Activated T-cell treated with anti-CD3 and anti-CD28 coated beads, Interleukin-2, amount 50 U/mL, for 1 hour (primary cell): ENCODE data around the gene NKAIN4.

Source experiments
- DNase-seq: peaks from one replicate; pipeline ENCODE4 v3.0.0-alpha.2; 2020

The NKAIN4 gene

DNA sequence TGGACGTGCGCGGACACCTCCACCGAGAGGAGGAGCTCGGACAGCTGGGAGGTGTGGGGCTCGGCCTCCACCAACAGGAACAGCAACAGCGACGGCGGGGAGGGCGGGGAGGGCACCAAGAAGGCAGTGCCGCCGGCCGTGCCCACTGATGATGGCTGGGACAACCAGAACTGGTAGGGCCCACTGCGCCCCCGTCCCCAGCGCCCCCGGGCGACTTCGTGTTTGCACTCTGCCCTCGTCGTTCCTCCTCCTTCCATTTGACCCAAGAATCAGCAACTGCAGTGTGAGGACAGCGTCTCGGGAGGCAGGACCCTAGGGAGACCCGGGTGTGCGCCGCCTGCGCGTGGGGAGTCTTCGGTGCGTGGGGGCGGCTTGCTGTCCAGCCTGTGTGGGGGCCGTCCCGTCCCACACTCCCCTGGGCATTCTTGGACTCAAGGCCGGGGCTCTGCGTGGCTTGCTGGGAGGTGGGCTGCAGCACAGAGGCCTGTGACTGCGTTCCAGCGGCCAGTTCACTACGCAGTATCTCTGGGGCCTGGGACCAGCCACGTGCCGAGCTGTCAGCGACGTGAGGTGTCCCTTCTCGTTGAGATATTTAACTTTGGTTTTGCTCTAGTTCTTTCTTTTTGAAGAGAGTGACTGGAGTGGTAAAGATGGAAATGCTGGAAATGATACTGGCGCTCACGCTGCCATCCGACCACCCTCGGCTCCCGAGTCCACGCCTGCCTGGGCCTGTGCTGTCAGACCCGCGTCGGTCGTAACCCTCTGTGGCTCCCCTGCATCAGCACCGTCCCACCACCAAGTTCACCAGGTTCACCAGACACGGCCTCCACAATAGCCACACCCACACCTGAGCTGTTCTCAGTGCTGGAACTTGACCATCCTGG is 33.7 kb upstream of the NKAIN4 start:
- DNase-seq = no peak

DNA sequence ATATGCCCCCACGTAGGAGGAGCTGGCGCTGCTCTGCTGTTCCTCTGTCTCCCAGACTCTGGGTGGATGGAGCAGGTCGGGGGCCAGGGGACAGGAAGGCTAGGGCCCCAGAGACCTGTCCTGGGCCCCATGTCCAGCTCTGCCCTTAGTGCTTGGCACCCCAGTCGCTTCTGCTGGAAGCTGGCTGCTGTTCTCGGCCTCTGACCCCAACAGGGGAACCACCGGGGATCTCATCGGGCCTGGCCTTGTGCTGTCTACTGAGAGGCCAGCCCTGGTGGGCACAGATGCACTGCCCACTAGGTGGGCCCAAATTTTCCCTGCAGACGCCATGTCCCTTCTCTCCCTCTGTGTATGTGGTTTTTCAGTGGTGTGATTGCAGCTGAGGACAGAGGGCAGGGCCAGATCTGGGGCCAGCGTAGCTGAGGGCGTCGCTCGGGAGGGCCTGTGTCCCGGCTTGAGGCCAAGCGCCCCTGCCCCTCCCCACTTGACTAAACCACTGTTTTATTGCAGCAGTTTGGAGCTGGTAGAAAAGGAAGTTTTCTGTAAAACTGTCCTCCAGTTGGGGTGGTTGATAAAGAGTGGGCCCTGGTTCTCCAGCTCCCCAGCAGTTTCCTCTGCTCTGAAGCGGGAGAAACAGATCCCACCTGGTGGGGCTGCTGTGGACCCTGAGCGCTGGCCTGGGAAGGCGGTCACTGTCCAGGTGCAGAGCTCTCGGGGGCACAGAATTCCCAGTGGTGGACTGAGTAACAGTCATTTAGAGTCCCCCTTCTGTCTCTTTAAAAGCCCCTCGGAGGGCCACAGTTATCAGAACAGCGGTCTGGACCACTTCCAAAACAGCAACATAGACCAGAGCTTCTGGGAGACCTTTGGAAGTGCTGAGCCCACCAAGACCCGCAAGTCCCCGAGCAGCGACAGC is 32.8 kb upstream of the NKAIN4 start:
- DNase-seq = no peak

DNA sequence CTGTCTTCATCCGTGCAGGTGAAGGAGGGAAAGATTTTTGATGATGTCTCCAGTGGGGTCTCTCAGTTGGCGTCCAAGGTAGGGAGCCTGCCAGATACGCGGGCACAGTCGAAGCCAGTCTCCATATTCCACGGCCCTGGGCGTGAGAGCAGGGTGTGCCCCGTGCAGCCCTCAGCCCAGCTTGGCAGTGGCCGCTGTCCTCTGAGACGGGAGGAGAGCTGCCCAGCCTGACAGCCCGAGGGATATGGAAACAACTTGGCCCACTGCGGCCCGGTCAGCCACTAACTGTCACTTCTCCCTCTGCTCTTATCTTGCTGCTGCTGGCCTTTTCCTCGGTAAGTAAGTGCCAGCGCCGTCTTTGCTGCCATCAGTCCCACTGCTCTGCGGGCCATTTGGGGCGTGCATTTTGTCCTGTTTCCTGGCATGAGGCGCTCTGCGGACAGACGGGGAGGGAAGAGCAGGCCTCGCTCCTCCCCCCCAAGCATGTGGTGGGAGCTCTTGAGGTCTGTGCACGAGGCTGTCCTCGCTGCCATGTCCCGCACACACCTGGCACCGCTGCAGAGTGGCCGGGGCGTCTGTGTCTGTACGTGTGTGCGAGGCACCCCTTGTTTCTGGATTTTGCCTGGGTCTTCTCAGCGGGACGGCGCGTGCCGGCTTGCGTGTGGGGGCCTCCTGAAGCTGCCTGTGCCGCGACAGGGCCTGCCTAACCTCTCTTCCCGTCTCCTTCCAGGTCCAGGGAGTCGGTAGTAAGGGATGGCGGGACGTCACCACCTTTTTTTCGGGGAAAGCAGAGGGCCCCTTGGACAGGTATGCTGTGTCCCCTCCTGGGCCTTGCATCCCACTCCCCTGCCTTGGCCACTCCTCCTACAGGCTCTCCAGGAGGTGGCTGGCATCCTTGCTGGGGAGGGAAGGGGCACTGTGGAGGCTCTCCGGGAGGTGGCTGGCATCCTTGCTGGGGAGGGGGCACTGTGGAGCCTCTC is 31.7 kb upstream of the NKAIN4 start:
- DNase-seq = no peak

DNA sequence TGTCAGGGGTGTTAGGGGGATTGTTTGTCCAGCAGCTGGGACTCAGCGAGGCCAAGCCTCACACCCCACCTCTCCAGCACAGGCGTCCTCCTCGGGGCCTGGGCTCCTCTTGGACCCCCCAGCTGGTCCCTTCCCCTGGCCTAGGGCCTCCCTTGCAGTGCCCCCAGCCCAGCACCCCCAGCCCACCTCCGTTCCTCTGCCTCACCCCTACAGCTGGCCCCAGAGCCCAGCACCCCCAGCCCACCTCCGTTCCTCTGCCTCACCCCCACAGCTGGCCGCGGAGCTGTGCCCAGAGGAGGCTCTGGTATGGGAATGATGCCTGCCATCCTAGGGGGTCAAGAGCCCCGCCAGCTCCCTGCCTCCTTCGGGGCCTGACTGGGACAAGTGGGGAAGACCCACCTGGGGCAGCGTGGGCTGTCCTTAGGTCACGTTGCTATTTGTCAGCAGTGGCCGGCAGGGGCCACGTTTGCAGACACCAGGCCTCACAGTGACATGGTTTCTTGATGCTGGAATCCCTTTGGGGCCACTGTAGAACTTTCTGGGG is 30.8 kb upstream of the NKAIN4 start:
- no peak for DNase-seq

DNA sequence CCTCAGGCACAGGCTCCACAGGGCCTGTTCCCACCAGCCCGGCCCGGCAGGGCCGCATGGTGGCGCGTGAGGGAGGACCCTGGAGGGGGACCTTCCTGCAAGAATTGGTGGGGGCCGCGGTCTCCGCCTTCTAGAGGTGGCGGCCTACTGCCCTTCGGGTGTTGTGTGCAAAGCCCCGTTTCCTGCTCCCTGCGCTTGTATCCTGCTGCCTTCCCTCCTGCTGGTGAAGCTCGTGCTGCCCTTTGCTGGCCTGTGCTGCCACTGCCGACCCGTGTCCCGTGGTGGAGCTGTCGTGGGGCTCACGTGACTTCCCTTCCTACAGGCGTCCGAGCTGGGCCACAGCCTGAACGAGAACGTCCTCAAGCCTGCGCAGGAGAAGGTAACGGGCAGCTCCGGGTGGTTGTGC is 30.3 kb upstream of the NKAIN4 start:
- DNase-seq = no peak

DNA sequence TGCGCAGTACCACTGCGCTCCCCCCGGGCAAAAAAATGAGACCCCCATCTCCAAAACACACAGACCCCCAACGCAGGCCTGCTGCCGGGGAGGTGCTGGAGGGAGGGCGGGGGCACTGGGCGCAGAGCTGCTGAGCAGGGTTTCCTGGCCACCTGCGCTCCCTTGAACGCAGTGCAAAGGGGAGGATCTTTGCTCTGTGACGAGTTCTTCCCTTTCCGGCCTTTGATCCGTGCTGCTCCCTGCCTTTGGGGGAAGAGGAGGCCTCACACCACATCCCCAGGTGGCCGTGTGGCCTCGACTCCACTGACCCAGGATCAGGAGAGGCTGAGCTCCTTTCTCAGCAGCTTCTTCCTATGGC is 29.8 kb upstream of the NKAIN4 start:
- no peak for DNase-seq

DNA sequence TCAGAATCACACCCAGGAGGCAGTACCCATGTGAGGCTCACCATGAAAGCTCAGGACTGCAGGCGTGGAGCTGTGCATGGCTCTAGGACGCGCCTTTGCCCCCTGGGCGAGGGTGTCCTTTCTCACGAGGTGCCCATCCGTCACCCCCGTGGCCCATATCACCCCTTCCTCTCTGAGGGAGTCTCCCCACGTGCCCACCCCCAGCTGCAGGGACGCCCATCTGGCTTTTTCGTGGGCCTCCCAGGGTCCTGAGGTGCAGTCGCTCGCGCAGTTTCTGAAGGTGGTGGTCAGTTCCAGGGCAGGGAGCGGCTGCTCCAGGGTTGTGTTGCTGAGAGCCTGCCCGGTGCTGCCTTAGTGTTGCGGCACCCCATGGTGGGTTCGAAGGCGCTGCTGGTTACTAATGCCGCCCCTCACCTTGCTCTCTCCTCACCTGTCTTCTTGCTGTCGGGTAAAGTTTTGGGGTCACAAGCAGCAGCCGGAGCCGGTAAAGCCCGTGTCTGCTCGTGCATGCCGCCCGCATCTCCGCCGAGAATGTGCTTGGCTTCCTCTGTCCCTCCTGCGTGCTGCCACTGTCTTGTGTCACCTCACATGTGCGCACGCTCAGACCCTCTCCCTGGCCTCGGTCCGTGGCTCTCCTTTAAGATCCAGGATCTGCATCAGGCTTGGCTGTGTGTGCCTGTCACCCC is 29.3 kb upstream of the NKAIN4 start:
- no peak for DNase-seq

DNA sequence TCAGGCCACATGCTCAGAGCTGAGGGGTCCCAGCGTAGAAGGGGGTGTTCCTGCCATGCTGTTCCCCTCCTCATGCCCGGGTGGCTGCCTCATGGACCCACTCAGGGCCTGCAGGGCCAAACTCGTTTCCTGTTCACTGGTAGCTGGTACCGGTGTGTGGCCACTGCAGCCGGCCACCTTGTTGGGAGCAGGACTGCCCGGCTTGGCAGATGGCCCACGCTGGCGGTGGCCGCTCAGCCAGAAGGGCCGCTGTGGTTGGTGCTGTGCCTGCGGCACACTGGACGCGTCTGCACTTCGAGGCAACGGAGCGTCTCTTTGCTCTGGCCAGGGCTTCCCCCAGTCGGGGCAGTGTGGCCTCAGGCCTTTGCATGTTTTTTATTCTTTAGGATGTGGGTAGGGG is 28.7 kb upstream of the NKAIN4 start:
- no peak for DNase-seq

DNA sequence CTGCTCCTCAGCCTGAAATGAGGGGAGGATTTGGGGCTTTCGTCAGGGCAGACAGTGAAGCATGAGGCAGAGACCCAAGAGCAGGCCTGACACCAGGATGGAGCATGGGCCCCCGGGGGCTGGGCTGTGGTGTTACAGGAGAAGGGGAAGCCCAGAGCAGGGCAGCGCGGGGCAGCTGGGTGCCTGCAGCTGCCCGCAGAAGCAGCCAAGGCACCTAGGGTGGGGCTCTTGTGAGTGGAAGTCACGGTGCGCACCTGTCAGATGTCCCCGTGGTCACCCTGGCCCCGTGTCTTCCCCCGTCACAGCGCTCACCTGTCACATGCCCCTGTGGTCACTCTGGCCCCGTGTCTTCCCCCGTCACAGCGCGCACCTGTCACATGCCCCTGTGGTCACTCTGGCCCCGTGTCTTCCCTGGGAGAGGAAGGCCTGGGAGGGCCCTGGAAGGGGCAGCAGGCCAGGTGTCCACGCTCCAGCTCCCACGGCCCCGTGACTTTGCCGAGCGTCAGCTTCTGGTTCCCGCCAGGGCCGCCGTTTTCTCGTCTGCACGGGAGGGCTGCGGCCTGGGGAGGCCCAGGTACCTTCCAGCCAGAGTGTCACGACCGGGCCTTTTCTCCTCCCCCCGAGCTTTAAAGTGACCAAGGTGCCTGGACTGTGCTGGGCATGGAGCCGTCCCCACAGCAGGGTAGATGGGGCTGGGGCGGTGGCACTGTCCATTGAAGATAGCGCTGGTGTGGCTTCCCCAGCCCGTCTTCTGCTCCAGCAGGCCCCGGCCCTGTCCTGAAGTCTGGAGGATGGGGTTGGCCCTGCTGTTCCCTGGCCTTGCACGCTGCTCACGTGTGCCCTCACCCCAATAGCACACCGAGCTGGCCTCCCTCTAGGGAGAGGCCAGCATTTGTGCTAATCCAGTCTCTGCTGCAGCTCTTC is 27.7 kb upstream of the NKAIN4 start:
- no peak for DNase-seq

DNA sequence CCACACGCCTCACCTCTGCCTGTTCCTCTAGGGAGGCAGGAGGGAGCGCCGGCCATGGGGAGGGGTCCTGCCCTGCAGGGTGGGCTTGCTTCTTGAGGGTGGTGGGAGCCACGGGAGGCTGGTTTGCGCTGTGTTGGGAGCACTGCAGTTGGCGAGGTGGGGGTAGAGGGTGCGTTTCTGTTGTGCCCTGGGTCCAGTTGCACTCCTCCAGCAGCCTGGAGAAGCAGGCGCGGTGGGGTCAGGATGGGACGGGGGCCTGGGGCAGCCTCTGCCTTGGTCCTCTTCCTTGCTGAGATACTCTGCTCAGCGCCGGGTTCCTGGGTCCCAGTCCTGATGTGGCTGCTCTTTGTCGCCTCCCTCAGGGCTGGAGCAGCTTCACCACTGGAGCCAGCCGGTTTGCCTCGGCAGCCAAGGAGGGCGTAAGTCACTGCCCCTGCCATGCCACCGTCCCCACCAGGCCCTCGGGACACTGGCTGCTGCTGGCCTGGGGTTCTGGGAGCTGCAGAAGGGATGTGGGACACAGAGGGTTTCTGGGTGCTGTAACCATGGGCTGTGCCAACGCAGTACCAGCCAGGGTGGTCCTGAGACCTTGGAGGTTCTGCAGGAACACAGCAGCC is 26.8 kb upstream of the NKAIN4 start:
- no peak for DNase-seq

DNA sequence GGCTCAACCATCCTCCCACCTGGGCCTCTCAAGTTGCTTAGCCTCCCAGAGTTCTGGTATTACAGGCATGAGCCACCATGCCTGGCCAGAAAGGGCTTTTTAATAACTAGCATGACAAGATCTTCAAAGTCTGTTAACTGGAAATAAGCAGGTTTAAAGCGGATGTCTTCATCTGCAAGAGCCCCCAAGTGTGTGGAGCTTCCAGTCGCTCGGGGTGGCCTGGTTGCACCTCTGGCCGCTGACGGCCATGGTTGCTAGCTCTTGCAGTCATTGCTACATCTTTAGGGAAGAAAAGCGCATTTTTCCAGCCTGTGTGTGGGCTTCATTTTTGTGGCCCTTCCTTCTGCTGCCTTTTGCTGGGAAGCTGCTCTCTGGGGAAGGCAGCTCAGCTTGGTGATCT is 26.1 kb upstream of the NKAIN4 start:
- no peak for DNase-seq

DNA sequence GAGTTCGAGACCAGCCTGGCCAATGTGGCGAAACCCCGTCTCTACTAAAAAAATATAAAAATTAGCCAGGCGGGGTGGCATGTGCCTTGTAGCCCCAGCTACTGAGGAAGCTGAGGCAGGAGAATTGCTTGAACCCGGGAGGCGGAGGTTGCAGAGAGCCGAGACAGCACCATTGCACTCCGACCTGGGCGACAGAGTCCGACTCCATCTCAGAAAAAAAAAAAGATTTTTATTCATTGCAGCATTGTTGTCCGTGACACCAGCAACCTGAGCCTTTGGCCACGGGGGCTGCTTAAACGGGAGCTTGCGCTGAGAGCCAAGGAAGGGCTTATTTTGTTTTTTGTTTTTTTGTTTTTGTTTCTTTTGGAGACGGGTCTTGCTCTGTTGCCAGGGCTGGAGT is 25.7 kb upstream of the NKAIN4 start:
- DNase-seq = no peak

DNA sequence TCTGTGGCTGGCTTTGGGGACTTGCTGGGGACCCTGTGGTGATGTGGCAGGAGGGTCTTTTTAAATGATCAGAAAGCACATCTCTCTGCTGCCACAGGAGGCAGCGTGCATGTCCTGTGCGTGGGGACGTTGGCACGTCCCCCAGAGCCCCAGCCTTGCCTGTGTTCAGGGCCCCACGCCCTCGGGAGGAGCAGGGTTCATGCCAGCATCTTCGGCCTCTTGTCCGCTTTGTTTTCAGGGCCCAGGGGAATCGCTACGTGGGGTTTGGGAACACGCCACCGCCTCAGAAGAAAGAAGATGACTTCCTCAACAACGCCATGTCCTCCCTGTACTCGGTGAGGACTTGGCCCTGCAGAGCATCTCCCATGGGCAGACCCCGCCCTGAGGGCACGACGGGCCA is 24.4 kb upstream of the NKAIN4 start:
- DNase-seq = no peak

DNA sequence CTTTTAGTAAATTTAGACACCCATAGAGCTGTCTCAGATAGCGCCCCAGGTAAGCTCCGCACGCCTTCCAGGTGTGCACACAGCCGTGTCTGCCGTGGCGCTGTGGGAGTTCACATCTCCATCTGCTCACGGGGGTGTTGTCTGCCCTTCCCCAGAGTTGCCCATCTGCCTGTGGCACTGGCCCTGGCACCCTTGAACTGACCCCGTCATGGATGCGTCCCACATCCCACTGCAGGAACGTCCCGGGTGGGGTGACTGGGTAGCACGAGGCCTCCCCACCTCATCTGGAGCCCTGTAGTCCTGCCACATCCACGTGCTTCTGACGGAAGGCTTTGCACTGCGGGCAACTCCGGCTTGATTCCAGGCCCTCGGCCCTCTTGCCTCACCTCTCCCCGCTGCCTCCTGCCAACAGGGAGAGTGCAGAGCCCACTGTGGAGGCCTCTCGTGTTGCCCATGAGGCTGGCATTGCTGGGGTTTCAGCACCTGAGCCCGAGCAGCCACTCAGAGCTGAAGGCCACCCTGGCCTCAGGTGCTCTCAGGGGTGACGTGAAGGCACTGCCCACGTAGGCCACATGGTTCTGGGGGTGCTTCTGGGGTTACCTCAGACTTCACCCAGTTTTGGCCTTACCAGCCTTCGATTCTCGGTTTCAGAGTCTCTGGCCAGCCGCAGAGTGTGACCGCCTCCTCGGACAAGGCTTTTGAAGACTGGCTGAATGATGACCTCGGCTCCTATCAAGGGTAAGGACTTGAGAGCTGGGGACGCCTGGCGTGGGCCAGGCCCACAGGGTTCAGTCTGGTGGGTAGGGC is 23.4 kb upstream of the NKAIN4 start:
- DNase-seq = no peak

DNA sequence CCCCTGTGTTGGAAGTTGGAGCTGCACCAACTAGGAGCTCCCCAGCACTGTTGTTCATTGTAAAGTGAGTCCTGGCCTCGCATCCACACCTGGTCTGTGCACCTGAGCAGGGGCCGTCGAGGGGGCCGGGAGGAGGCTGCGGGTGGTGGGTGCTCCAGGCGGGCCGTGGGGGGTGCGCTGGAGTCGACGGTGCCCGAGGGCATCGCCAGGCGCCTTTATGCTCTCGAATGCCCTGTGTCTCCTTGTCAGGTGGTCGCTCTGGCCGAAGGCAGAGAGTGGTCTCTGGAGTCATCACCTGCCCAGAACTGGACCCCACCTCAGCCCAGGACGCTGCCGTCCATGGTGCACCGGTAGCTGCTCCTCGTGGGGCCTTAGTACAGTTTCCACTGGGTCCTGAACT is 22.7 kb upstream of the NKAIN4 start:
- DNase-seq = no peak

DNA sequence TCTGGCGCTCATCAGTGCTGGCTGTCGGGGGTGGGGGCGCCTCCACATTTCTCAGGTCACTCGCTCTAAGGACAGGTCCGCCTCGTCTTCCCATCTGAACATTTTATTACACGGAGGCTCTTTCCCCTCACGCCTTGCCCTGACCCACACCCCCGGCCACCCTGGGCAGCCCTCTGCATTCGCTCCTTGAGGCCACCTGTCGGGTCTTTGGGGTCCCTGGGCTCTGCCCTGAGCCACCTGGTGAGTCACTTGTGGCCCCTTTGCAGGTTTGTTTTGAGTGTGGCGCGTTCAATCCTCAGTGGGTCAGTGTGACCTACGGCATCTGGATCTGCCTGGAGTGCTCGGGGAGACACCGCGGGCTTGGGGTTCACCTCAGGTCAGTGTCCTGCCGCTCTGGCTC is 21.6 kb upstream of the NKAIN4 start:
- DNase-seq = no peak

DNA sequence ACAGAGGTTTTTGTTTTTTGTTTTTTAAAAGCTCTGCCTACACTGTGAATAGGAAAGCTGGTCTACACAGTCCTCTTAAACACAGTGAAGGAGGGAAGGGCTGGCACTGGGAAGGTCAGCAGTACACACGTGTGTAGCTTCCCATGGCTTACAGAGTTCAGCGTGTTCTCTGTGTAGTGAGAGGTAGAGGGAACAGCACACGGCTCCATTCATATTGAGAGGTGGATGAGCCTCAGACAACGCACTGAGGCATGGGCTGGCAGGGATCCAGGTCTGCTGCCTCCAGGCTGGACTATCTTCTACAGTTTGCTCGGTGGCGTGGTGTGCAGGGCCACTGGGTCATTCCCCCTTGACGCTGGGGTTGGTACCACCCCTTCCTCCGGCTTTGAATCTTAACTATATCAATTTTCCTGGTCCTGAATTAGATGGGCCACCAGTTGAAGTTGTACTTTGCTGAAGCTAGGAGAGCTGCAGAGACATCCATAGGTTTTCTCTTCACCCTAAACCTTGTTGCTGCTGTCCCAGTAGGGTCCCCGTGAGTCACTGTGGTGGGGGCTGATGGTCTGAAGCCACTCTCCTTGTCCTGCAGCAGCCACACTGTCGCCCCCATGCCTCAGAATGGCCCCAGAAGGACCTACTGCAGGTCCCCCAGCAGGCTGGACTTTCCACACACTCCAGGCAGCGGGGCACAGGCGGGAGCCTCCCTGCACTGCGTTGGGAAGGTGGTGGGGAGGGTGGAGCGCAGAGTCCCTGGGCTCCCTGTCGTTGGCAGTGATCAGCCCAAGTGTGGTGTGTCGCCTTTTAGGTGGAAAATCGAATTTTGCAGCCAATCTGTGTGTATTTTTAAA is 20.3 kb upstream of the NKAIN4 start:
- DNase-seq = no peak

DNA sequence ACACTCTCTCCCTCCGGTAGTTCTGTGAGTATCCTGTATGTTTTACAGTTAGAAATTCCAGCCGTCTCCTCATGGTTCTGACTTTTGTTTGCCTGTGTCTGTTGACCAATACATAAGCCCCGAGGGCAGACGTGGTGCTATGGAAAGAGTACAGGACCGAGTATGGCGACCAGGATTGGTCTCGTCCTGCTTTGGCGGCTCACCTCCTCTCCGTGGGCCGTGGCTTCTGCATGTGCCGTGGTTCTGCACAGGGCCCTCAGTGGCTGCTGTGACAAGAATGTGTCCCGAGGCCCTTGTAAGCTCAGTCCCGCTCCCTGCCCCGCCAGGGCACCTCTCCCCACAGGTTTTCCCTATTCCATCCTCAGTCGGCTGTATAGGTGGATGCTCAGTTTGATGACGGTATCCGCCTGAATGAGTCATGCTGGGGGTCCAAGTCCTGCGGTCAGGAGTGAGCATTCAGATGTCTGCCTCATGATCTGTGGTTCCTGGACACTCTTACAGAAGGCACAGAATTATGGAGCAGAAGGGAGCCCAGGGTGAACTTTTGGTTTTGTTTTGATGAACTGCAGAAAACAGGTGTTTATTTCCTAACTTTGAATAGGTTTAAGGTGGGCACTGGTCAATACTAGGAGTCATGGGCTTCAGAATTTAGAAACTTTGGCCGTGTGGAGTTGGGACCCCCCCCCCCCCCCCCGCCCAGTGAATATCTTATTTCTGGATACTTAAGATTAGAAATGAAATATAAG is 19.5 kb upstream of the NKAIN4 start:
- DNase-seq = no peak
